ENCODE data around the gene CLTA. TPM values are rescaled to one million over a fixed set of nuclear protein-coding genes. Genes with fewer than 3 reads are reported as not detected.

Gene CLTA
- total RNA-seq, 1 donor = 239 TPM

DNA sequence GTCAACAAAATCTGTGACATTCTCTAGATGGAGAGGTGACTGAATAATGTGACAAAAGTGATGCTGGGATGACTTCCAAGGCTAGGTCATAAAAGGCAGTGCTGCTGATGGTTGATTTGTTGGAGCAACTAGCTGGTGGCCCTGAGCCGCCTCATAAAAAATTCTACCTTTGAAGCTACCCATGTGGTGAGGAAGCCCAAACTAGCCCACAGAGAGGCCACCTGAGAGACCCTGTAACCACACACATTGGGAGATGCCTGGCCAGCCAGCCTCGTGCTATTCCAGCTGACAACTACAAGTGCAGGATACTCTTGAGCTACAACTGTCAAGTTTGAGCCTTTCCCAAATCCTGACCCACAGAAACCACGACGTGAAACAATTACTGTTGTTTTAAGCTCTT lies 22.7 kb downstream of the CLTA start:
- H3K4me3 ChIP-seq (ENCODE audit: low read depth, low read length) = no peak overlapping the region
- DNase-seq (ENCODE audit: low read depth) = no peak

DNA sequence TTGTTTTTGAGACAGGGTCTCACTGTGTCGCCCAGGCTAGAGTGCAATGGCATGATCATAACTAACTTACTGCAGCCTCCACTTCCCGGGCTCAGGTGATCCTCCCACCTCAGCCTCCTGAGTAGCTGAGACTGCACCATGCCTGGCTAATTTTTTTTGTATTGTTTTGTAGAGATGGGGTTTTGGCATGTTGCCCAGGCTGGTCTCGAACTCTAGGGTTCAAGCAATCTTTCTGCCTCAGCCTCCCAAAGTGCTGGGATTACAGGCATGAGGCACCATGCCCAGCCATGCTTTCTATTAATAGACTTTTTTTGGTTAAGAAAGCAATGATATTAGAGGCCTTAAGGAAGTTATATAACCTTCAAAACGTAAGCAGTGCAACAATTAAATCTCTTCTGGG lies 23.3 kb downstream of the CLTA start:
- no peak overlapping the region for H3K4me3 ChIP-seq (ENCODE audit: low read depth, low read length)
- TF ChIP-seq, protein P1, sequence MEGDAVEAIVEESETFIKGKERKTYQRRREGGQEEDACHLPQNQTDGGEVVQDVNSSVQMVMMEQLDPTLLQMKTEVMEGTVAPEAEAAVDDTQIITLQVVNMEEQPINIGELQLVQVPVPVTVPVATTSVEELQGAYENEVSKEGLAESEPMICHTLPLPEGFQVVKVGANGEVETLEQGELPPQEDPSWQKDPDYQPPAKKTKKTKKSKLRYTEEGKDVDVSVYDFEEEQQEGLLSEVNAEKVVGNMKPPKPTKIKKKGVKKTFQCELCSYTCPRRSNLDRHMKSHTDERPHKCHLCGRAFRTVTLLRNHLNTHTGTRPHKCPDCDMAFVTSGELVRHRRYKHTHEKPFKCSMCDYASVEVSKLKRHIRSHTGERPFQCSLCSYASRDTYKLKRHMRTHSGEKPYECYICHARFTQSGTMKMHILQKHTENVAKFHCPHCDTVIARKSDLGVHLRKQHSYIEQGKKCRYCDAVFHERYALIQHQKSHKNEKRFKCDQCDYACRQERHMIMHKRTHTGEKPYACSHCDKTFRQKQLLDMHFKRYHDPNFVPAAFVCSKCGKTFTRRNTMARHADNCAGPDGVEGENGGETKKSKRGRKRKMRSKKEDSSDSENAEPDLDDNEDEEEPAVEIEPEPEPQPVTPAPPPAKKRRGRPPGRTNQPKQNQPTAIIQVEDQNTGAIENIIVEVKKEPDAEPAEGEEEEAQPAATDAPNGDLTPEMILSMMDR (IDR thresholded peaks at IDR 0.05; ENCODE audit: insufficient read depth, low read length) = no peak
- DNase-seq (ENCODE audit: low read depth) = peak; percentile 46

More for the DNA sequence above, 22.7 kb downstream of the CLTA start:
- TF ChIP-seq, protein P1 (IDR thresholded peaks at IDR 0.05; ENCODE audit: insufficient read depth, low read length) = no peak

DNA sequence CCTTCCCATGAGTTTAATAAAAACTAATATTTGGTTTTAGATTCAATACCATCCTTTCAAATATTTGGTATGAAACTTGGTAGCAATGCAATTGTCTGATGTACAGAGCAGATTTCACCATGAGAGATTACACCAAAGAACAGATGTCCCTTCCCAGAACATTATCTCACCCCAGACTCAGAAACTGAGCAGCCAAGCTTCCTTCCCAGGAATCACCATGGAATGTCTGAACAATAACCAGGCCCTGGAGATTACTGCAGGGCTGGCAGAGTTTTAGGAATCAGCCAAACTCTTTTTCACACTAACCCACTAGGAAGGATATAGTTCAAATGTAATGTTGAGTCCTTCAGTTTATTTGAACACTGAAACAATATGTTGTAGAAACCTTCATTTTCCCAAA lies 23.9 kb downstream of the CLTA start:
- no peak overlapping the region for H3K4me3 ChIP-seq (ENCODE audit: low read depth, low read length)
- TF ChIP-seq, protein P1 (IDR thresholded peaks at IDR 0.05; ENCODE audit: insufficient read depth, low read length) = no peak
- DNase-seq (ENCODE audit: low read depth) = peak; percentile 87

DNA sequence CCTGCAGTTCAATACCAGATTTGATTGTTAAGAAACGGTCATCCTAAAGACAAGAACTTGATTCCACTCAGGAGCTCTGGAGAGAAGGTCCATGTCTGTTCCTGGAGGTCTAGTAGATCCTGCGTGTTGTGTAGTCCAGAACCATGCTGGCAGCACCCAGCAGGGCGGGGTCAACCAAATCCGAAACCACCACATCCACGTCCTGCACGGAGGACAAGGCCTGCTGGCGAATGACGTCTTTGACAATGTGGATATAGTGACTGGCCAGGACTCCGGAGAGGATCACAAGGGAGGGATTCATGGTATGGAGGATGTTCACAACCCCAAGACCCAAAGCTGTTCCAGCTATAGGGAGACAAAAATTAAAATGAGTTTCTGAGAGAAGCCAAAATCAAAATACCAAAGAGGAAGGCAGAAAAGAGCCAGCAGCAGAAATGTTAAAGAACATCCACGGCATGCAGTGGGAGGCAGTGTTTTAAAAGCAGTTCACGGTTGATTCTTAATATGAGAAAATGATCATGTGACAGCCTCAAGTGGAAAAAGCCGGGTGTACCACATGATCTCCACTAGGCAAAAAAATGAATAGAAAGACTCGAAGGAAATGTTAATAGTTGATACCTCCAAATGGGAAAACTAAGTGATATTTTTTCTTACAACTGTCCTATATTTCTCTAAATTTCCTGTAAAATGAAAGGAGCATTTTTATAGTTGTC lies 26.7 kb downstream of the CLTA start:
- no peak for DNase-seq (ENCODE audit: low read depth)
- TF ChIP-seq, protein P1 (IDR thresholded peaks at IDR 0.05; ENCODE audit: insufficient read depth, low read length) = no peak

DNA sequence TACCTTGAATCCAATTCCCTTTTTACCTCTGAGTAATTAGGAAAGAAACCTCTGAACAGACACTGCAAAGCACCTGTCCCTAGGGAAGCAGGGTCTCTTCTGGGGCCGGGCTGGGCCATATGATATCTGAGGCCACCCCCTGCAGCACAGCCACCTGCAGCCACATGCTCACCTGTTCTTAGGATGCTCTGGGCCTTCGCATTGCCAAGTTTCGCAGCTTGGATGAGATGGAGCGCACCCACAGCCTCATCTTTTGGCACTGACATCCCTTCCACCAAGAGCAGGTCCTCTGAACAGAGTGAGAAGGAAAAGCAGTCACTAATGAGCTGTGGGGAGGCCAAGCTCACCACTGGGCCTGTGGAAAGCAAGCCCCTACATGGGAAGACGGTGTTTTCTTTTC lies 27.3 kb downstream of the CLTA start:
- no peak for DNase-seq (ENCODE audit: low read depth)
- H3K4me3 ChIP-seq (ENCODE audit: low read depth, low read length) = no peak overlapping the region
- TF ChIP-seq, protein P1 (IDR thresholded peaks at IDR 0.05; ENCODE audit: insufficient read depth, low read length) = no peak

More for the DNA sequence above, 26.7 kb downstream of the CLTA start:
- no peak overlapping the region for H3K4me3 ChIP-seq (ENCODE audit: low read depth, low read length)

DNA sequence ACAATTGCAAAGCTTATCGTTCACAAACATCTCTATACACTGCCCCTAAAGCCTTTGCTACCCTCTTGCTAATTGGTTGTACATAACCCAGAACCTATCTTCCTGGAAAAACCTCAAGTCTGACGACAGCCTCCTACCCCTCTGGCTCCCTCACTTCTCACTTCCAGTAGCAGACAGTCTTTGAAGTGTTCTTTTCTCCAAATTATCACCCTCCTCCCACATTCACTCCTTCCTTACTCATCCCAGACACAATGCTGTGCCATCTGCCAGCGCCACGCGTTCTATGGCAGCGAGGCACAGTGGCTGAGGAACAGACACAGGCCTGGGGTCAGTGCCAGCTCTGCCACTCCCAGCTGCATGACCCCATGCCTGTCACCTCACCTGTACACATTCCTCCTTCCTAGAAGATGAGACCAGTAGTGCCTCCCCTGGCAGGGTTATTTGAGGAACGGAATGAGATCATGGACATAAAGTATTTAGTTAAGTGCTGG lies 27.7 kb downstream of the CLTA start:
- no peak for DNase-seq (ENCODE audit: low read depth)
- H3K4me3 ChIP-seq (ENCODE audit: low read depth, low read length) = no peak overlapping the region
- TF ChIP-seq, protein P1 (IDR thresholded peaks at IDR 0.05; ENCODE audit: insufficient read depth, low read length) = no peak

All from fibroblast of the aortic adventitia (primary cell).